Measurements from ENCODE around the gene INPP5D. TPM values are rescaled to one million over a fixed set of nuclear protein-coding genes. Genes with fewer than 3 reads are reported as not detected.

Gene INPP5D
- total and polyA plus RNA-seq, 4 donors, result 2.9 to 18.8 (median 6.6) TPM

DNA sequence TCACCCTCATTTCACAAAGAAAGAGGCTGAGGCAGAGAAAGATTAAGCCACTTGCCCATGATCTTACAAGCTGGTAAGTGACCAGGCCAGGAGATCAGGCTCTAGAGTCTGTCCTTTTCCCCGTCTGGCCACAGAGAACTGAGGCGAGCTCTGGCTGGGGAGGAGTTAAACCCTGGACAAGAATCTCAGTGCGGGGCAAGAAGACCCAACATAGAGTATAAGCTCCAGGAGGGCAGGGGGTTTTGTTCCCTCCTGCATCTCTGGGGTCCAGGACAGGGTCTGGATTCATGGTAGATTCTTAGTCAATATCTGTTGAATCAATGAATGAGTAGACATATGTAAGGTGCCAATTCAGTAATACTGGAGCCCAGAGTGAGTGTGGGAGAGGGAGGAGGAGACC is 12.9 kb upstream of the INPP5D start:
- WGBS, result 99% methylated on average over 3 of the region's 3 CpGs
- H3K4me1 ChIP-seq (ENCODE audit: control insufficient read depth in 4 of 4, insufficient read depth in 4 of 4, low read length in 3 of 4), result peaks cover 0 to 5% (median 4%) of the 10 kb centered on the region in 4 donors
- H3K27ac ChIP-seq (ENCODE audit: low read depth in 1 of 2, low read length in 2 of 2), result no peak overlapping the region
- H3K9me3 ChIP-seq (ENCODE audit: control insufficient read depth in 4 of 4, low read length in 3 of 4), result no peaks in the 10 kb centered on the region
- no peaks in the 10 kb centered on the region for H3K27me3 ChIP-seq (ENCODE audit: control insufficient read depth in 4 of 4, insufficient read depth in 4 of 4, low read length in 3 of 4)
- TF ChIP-seq TAF1 (conservative IDR thresholded peaks at IDR 0.05) (no peak), GABPA (IDR thresholded peaks at IDR 0.05 in 1 of 2, conservative IDR thresholded peaks at IDR 0.05 in 1 of 2) (no peak), FOXA2 (IDR thresholded peaks at IDR 0.05) (no peak), FOXA1 (IDR thresholded peaks at IDR 0.05) (no peak), RAD21 (IDR thresholded peaks at IDR 0.05) (no peak), NR2F2 (IDR thresholded peaks at IDR 0.05) (no peak), JUND (IDR thresholded peaks at IDR 0.05) (no peak), RXRA (IDR thresholded peaks at IDR 0.05) (no peak), YY1 (IDR thresholded peaks at IDR 0.05) (no peak), SP1 (IDR thresholded peaks at IDR 0.05) (no peak), EGR1 (IDR thresholded peaks at IDR 0.05; ENCODE audit: low read depth in 2 of 2) (no peak), HNF4G (IDR thresholded peaks at IDR 0.05) (no peak), HNF4A (conservative IDR thresholded peaks at IDR 0.05) (no peak)
- TF ChIP-seq, protein P1, sequence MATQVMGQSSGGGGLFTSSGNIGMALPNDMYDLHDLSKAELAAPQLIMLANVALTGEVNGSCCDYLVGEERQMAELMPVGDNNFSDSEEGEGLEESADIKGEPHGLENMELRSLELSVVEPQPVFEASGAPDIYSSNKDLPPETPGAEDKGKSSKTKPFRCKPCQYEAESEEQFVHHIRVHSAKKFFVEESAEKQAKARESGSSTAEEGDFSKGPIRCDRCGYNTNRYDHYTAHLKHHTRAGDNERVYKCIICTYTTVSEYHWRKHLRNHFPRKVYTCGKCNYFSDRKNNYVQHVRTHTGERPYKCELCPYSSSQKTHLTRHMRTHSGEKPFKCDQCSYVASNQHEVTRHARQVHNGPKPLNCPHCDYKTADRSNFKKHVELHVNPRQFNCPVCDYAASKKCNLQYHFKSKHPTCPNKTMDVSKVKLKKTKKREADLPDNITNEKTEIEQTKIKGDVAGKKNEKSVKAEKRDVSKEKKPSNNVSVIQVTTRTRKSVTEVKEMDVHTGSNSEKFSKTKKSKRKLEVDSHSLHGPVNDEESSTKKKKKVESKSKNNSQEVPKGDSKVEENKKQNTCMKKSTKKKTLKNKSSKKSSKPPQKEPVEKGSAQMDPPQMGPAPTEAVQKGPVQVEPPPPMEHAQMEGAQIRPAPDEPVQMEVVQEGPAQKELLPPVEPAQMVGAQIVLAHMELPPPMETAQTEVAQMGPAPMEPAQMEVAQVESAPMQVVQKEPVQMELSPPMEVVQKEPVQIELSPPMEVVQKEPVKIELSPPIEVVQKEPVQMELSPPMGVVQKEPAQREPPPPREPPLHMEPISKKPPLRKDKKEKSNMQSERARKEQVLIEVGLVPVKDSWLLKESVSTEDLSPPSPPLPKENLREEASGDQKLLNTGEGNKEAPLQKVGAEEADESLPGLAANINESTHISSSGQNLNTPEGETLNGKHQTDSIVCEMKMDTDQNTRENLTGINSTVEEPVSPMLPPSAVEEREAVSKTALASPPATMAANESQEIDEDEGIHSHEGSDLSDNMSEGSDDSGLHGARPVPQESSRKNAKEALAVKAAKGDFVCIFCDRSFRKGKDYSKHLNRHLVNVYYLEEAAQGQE (IDR thresholded peaks at IDR 0.05), result no peak
- TF ChIP-seq, protein P2, sequence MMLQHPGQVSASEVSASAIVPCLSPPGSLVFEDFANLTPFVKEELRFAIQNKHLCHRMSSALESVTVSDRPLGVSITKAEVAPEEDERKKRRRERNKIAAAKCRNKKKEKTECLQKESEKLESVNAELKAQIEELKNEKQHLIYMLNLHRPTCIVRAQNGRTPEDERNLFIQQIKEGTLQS (IDR thresholded peaks at IDR 0.05), result no peak
- TF ChIP-seq, protein P3, sequence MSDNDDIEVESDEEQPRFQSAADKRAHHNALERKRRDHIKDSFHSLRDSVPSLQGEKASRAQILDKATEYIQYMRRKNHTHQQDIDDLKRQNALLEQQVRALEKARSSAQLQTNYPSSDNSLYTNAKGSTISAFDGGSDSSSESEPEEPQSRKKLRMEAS (IDR thresholded peaks at IDR 0.05), result no peak
- TF ChIP-seq, protein P4, sequence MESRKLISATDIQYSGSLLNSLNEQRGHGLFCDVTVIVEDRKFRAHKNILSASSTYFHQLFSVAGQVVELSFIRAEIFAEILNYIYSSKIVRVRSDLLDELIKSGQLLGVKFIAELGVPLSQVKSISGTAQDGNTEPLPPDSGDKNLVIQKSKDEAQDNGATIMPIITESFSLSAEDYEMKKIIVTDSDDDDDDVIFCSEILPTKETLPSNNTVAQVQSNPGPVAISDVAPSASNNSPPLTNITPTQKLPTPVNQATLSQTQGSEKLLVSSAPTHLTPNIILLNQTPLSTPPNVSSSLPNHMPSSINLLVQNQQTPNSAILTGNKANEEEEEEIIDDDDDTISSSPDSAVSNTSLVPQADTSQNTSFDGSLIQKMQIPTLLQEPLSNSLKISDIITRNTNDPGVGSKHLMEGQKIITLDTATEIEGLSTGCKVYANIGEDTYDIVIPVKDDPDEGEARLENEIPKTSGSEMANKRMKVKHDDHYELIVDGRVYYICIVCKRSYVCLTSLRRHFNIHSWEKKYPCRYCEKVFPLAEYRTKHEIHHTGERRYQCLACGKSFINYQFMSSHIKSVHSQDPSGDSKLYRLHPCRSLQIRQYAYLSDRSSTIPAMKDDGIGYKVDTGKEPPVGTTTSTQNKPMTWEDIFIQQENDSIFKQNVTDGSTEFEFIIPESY (IDR thresholded peaks at IDR 0.05), result no peak
- TF ChIP-seq, protein P5, sequence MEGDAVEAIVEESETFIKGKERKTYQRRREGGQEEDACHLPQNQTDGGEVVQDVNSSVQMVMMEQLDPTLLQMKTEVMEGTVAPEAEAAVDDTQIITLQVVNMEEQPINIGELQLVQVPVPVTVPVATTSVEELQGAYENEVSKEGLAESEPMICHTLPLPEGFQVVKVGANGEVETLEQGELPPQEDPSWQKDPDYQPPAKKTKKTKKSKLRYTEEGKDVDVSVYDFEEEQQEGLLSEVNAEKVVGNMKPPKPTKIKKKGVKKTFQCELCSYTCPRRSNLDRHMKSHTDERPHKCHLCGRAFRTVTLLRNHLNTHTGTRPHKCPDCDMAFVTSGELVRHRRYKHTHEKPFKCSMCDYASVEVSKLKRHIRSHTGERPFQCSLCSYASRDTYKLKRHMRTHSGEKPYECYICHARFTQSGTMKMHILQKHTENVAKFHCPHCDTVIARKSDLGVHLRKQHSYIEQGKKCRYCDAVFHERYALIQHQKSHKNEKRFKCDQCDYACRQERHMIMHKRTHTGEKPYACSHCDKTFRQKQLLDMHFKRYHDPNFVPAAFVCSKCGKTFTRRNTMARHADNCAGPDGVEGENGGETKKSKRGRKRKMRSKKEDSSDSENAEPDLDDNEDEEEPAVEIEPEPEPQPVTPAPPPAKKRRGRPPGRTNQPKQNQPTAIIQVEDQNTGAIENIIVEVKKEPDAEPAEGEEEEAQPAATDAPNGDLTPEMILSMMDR (IDR thresholded peaks at IDR 0.05; ENCODE audit: low read depth, low read length, missing input control), result no peak
- no peak for DNase-seq (ENCODE audit: low spot score)
- H3K4me3 ChIP-seq (ENCODE audit: low read depth in 1 of 3, low read length in 3 of 3), result no peak overlapping the region
- no peak overlapping the region for H3K9ac ChIP-seq (ENCODE audit: low read depth in 1 of 2, low read length in 2 of 2)
- no peaks in the 10 kb centered on the region for H3K36me3 ChIP-seq (ENCODE audit: control insufficient read depth in 4 of 4, insufficient read depth in 3 of 4, low read depth in 1 of 4, low read length in 3 of 4)

Measured in liver (tissue), 9 donors.